K562 (cell line): ENCODE results near the gene PTPN5. TPM values are rescaled to one million over a fixed set of nuclear protein-coding genes. Genes with fewer than 3 reads are reported as not detected.

ENCODE experiments used
- ATF3 ChIP-seq, 2 experiments: fragments of 450-650 bp in 1 of 2; sonication (generic) in 1 of 2; formaldehyde crosslinking in 1 of 2; IDR thresholded peaks in 1 of 2; conservative IDR thresholded peaks in 1 of 2; 2 replicates each; pipeline versions ENCODE4 v1.6.1 to v1.8.1; 2016 to 2023; ENCODE audit warnings: mild to moderate bottlenecking in 2 of 2, moderate library complexity in 2 of 2, inconsistent platforms in 1 of 2, missing genetic modification reagents in 1 of 2
- CCAR2 ChIP-seq: fragments of 200-400 bp; formaldehyde crosslinking; IDR thresholded peaks from 2 replicates; pipeline ENCODE4 v1.6.1; 2017; ENCODE audit warnings: mild to moderate bottlenecking, low read depth, low read length
- ETV1 ChIP-seq: fragments of 450-650 bp; conservative IDR thresholded peaks from 2 replicates; pipeline ENCODE4 v1.6.1; 2016; ENCODE audit warnings: missing genetic modification characterization, control low read depth, low read depth, missing compliant biosample characterization
- GABPA ChIP-seq: fragments of 200-800 bp; sonication (Bioruptor generic); conservative IDR thresholded peaks from 2 replicates; pipeline ENCODE4 v1.6.1; 2016; ENCODE audit warnings: low read depth, missing genetic modification characterization, missing compliant biosample characterization
- NR3C1 ChIP-seq: sonication (generic); formaldehyde crosslinking; IDR thresholded peaks from 2 replicates; pipeline ENCODE4 v1.8.1; 2022; ENCODE audit warnings: missing genetic modification reagents
- XRCC5 ChIP-seq: fragments of 200-400 bp; formaldehyde crosslinking; IDR thresholded peaks from 2 replicates; pipeline ENCODE4 v1.6.1; 2017; ENCODE audit warnings: low read depth, mild to moderate bottlenecking, low read length
- ZNF175 ChIP-seq: fragments of 200-800 bp; sonication (Bioruptor generic); IDR thresholded peaks from 2 replicates; pipeline ENCODE4 v1.6.1; 2016; ENCODE audit warnings: low read depth, mild to moderate bottlenecking, missing genetic modification characterization, missing compliant biosample characterization
- ZNF212 ChIP-seq: fragments of 450-650 bp; formaldehyde crosslinking; IDR thresholded peaks from 2 replicates; pipeline ENCODE4 v1.4.0; 2020; ENCODE audit warnings: mild to moderate bottlenecking
- ZNF740 ChIP-seq, 3 experiments: fragments of 200-800 bp in 1 of 3; sonication (Bioruptor generic) in 1 of 3; sonication (generic) in 1 of 3; formaldehyde crosslinking in 1 of 3; IDR thresholded peaks; 2 replicates each; pipeline versions ENCODE4 v1.6.1 to v1.8.0; 2016 to 2022; ENCODE audit warnings: mild to moderate bottlenecking in 2 of 3, missing compliant biosample characterization in 2 of 3, missing genetic modification characterization in 2 of 3, missing genetic modification reagents in 1 of 3
- polyA plus RNA-seq, 8 experiments: library from polyadenylated mRNA; depleted of rRNA in 4 of 8; stranded (reverse) in 5 of 8; unstranded in 3 of 8; fragments of >200 nt; fragmentation: Nextera tagmentation in 2 of 8; fragmentation: Illumina TruSeq in 1 of 8; extraction: Ambion mirVana in 2 of 8; extraction: Trizol in 1 of 8; gene quantifications; 2 replicates each; pipeline versions ENCODE4 v1.2.1 to v1.2.3, GENCODE V29; 2011 to 2014; ENCODE audit warnings: inconsistent platforms in 1 of 8, missing spikeins in 1 of 8
- total RNA-seq, 7 experiments: library from RNA; depleted of rRNA in 6 of 7; stranded (reverse); fragments of >200 nt in 6 of 7; fragmentation: Illumina TruSeq in 2 of 7; extraction: Trizol in 2 of 7; gene quantifications; 2 replicates each; pipeline versions ENCODE4 v1.2.1 to v1.2.3, GENCODE V29; 2011 to 2021; ENCODE audit warnings: low replicate concordance in 1 of 7
- TF ChIP-seq, protein P1 (sequence below): fragments of 450-650 bp; IDR thresholded peaks from one replicate; pipeline ENCODE4 v1.6.1; 2018; ENCODE audit warnings: mild to moderate bottlenecking, moderate library complexity; ENCODE audit not compliant: partially characterized antibody
- TF ChIP-seq, protein P2 (sequence below): fragments of 250-450 bp; sonication (Bioruptor Pico); IDR thresholded peaks from 2 replicates; pipeline ENCODE4 v1.5.0; 2021; ENCODE audit warnings: mild to moderate bottlenecking, moderate library complexity
- TF ChIP-seq, protein P3 (sequence below): sonication (generic); formaldehyde crosslinking; IDR thresholded peaks from 2 replicates; pipeline ENCODE4 v1.5.0; 2020; ENCODE audit warnings: missing genetic modification reagents

The PTPN5 gene
- total and polyA plus RNA-seq, 9 of the 15 experiments (the other 6 are each of a cell fraction or from before 2014, with no cell fraction given), result not detected

- no peak for TF ChIP-seq ZNF740 (CRISPR knock-in tag; IDR thresholded peaks at IDR 0.05)
- no peak for TF ChIP-seq ZNF740 (tag; IDR thresholded peaks at IDR 0.05)
- TF ChIP-seq GABPA (tag), result no peak
- TF ChIP-seq ZNF212 (CRISPR knock-in tag), result no peak
- TF ChIP-seq NR3C1, result 0 out of 2 replicates have a peak, but pooled peaks have one; percentile 37
- TF ChIP-seq ATF3 (IDR thresholded peaks at IDR 0.05), result peak; percentile 90
- TF ChIP-seq ATF3 (CRISPR knock-in tag; conservative IDR thresholded peaks at IDR 0.05), result no peak
- no peak for TF ChIP-seq XRCC5
- TF ChIP-seq, protein P1, sequence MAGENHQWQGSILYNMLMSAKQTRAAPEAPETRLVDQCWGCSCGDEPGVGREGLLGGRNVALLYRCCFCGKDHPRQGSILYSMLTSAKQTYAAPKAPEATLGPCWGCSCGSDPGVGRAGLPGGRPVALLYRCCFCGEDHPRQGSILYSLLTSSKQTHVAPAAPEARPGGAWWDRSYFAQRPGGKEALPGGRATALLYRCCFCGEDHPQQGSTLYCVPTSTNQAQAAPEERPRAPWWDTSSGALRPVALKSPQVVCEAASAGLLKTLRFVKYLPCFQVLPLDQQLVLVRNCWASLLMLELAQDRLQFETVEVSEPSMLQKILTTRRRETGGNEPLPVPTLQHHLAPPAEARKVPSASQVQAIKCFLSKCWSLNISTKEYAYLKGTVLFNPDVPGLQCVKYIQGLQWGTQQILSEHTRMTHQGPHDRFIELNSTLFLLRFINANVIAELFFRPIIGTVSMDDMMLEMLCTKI, result no peak
- no peak for TF ChIP-seq ZNF175
- TF ChIP-seq, protein P2, sequence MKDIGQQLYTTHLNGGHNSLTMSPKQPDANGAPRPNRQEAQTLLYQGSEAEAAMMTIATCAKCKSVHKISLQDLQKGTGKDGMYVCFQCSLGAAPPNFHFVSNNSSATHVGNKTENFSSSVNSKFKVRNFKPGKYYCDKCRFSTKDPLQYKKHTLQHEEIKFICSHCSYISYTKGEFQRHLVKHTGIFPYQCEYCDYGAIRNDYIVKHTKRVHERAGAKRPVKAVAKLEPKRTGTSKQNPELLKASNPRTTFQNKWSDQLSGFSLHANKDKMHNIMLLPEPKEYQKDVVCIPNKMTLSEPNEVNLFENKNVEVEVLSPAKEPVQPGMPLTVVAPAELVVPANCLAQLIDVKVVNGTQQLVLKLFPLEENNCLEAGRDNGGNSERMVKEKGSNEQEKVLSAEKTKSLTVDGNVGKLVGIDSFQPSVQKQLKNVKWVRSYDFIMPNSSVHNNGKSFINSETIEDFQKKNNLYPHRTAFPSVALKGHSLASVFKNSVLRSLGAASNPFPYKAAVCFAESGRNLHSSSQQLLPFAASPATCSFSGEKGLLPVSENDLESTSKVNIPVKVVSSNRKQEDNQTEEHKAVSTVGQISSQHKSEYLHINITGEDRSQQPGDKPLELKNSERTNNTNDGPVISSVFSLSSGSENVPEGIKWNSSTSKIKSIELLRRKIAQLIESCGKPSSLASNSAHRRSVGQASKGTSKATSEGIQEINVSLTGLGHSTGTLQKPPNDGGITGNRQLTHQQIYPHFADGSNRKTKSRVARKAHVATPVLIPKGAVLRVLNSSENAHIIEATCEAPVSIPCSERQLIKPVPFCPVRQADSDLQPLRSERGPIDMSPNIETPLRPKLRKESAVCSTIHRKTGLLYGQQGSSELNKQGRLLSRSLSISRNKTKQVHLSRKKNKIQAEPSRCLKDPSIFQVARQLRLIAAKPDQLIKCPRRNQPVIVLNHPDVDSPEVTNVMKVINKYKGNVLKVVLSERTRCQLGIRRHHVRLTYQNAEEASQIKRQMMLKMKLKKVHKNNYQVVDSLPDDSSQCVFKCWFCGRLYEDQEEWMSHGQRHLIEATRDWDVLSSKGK (CRISPR knock-in tag), result no peak
- TF ChIP-seq, protein P3, sequence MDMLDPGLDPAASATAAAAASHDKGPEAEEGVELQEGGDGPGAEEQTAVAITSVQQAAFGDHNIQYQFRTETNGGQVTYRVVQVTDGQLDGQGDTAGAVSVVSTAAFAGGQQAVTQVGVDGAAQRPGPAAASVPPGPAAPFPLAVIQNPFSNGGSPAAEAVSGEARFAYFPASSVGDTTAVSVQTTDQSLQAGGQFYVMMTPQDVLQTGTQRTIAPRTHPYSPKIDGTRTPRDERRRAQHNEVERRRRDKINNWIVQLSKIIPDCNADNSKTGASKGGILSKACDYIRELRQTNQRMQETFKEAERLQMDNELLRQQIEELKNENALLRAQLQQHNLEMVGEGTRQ, result peak; percentile 86
- TF ChIP-seq ETV1 (tag), result no peak
- no peak for TF ChIP-seq CCAR2
Observed at GRCh38 chr11:18698341-18699268, 93.0 kb downstream of the PTPN5 start, which contains the start of gene TMEM86A (continued).
